Natural killer cell treated with Interleukin-12 subunit alpha and Interleukin-12 subunit beta and Interleukin-15 and Interleukin-18, amount 100 ng/mL, for 72 hours (primary cell): ENCODE measurements around the gene UBXN2A. TPM values are rescaled to one million over a fixed set of nuclear protein-coding genes. Genes with fewer than 3 reads are reported as not detected.
A peak's percentile ranks its signal among the peaks of the same experiment; 100 is the strongest.
"Not testable (repeated sequence)": the region's sequence is repeated elsewhere in the genome, so short reads cannot be mapped to it uniquely, and the experiment has no call there.

Source experiments
- ATAC-seq, 2 donors: fragments of 150-1000 bp; cut with Tn5 transposase in 1 of 2; sonication (Bioruptor Pico), chemical (Tn5 transposase) in 1 of 2; 2 replicates each; pipeline ENCODE4 v1.10.0; 2021
- DNase-seq: peaks from one replicate; pipeline ENCODE4 v3.0.0; 2022; ENCODE audit warnings: low spot score
- H3K27ac Mint-ChIP-seq, 2 donors: 1 replicate in 1 of 2; 2 replicates in 1 of 2; pipeline ENCODE4 v1.8.0; 2022; ENCODE audit warnings: mixed read lengths in 2 of 2, mild to moderate bottlenecking in 1 of 2, moderate library complexity in 1 of 2
- H3K27me3 Mint-ChIP-seq, 2 donors: 1 replicate in 1 of 2; 2 replicates in 1 of 2; pipeline ENCODE4 v1.8.0; 2022; ENCODE audit warnings: mixed read lengths in 2 of 2
- H3K36me3 Mint-ChIP-seq: one replicate; pipeline ENCODE4 v1.8.0; 2022; ENCODE audit warnings: mixed read lengths
- H3K4me1 Mint-ChIP-seq, 2 donors: 1 replicate in 1 of 2; 2 replicates in 1 of 2; pipeline ENCODE4 v1.8.0; 2022; ENCODE audit warnings: low read depth in 2 of 2, mixed read lengths in 2 of 2, mild to moderate bottlenecking in 1 of 2
- H3K4me3 Mint-ChIP-seq: one replicate; pipeline ENCODE4 v1.8.0; 2022; ENCODE audit warnings: mixed read lengths
- H3K9me3 Mint-ChIP-seq: 2 replicates; pipeline ENCODE4 v1.8.0; 2022; ENCODE audit warnings: mixed read lengths
- total RNA-seq, 2 donors: library from RNA; stranded (reverse); gene quantifications; one replicate each; pipeline ENCODE4 v1.2.3, GENCODE V29; 2022

The UBXN2A gene
- total RNA-seq, 2 donors from 2014 or later: 11.2 to 14.1 TPM

- no peak overlapping the region for H3K27ac Mint-ChIP-seq
- peaks cover 0 to 4% of the 10 kb centered on the region in 2 donors for H3K4me1 Mint-ChIP-seq
- H3K4me3 Mint-ChIP-seq: no peak overlapping the region
- ATAC-seq (no peak), DNase-seq (no peak)
- H3K9me3 Mint-ChIP-seq: no peaks in the 10 kb centered on the region
- H3K27me3 Mint-ChIP-seq: no peaks in the 10 kb centered on the region
- no peaks in the 10 kb centered on the region for H3K36me3 Mint-ChIP-seq
Observed at GRCh38 chr2:24022975-24023575, 82.8 kb downstream of the UBXN2A start.

GRCh38 chr2:24024018-24024417, 83.8 kb downstream of the UBXN2A start:
- no peak overlapping the region for H3K27ac Mint-ChIP-seq
- no peaks in the 10 kb centered on the region for H3K27me3 Mint-ChIP-seq
- DNase-seq: no peak
- no peaks in the 10 kb centered on the region for H3K9me3 Mint-ChIP-seq
- ATAC-seq: no peak
- peaks cover 0 to 4% of the 10 kb centered on the region in 2 donors for H3K4me1 Mint-ChIP-seq
- H3K4me3 Mint-ChIP-seq: no peak overlapping the region
- H3K36me3 Mint-ChIP-seq: no peaks in the 10 kb centered on the region

GRCh38 chr2:24024996-24025663, 84.9 kb downstream of the UBXN2A start:
- Mint-ChIP-seq H3K4me3 (no peak overlapping the region), H3K36me3 (peaks cover 7% of the 10 kb centered on the region), H3K4me1 (peaks cover 0 to 4% of the 10 kb centered on the region in 2 donors), H3K27me3 (no peaks in the 10 kb centered on the region), H3K27ac (no peak overlapping the region), H3K9me3 (no peaks in the 10 kb centered on the region)
- ATAC-seq: no peak
- no peak for DNase-seq

- Mint-ChIP-seq H3K4me3 (no peak overlapping the region), H3K36me3 (peaks cover 12% of the 10 kb centered on the region), H3K9me3 (no peaks in the 10 kb centered on the region), H3K4me1 (peaks cover 0 to 4% of the 10 kb centered on the region in 2 donors), H3K27me3 (no peaks in the 10 kb centered on the region), H3K27ac (no peak overlapping the region)
- ATAC-seq: no peak
- DNase-seq: no peak
Observed at GRCh38 chr2:24026233-24026632, 86.0 kb downstream of the UBXN2A start.

- Mint-ChIP-seq H3K27me3 (no peaks in the 10 kb centered on the region), H3K4me1 (peaks cover 3 to 5% of the 10 kb centered on the region in 2 donors), H3K36me3 (no peaks in the 10 kb centered on the region), H3K4me3 (no peak overlapping the region), H3K27ac (no peak overlapping the region), H3K9me3 (no peaks in the 10 kb centered on the region)
- no peak for ATAC-seq
- no peak for DNase-seq
Observed at GRCh38 chr2:24038786-24039499, 98.7 kb downstream of the UBXN2A start.

GRCh38 chr2:24040511-24040910, 100.2 kb downstream of the UBXN2A start:
- no peaks in the 10 kb centered on the region for H3K27me3 Mint-ChIP-seq
- no peak overlapping the region for H3K27ac Mint-ChIP-seq
- peaks cover 7% of the 10 kb centered on the region in 2 donors for H3K4me1 Mint-ChIP-seq
- DNase-seq (no peak), ATAC-seq (no peak)
- H3K36me3 Mint-ChIP-seq: no peaks in the 10 kb centered on the region
- no peaks in the 10 kb centered on the region for H3K9me3 Mint-ChIP-seq
- no peak overlapping the region for H3K4me3 Mint-ChIP-seq

GRCh38 chr2:24043133-24043532, 102.9 kb downstream of the UBXN2A start:
- not testable (repeated sequence) for H3K27me3 Mint-ChIP-seq

GRCh38 chr2:24045511-24046508, 105.5 kb downstream of the UBXN2A start:
- Mint-ChIP-seq H3K4me1 (peaks cover 22 to 28% of the 10 kb centered on the region in 2 donors), H3K27me3 (peaks cover 0 to 3% of the 10 kb centered on the region in 2 donors), H3K36me3 (no peaks in the 10 kb centered on the region), H3K4me3 (peak overlapping the region; percentile 90), H3K27ac (peak overlapping the region in 1 of 2 donors; percentile 31), H3K9me3 (no peaks in the 10 kb centered on the region)
- no peak for ATAC-seq
- no peak for DNase-seq

More at GRCh38 chr2:24043133-24043532, 102.9 kb downstream of the UBXN2A start:
- not testable (repeated sequence) for H3K4me3 Mint-ChIP-seq, ATAC-seq, H3K27ac Mint-ChIP-seq, H3K36me3 Mint-ChIP-seq, DNase-seq, H3K9me3 Mint-ChIP-seq
- peaks cover 19 to 22% of the 10 kb centered on the region in 2 donors for H3K4me1 Mint-ChIP-seq

GRCh38 chr2:24046599-24046929, 106.3 kb downstream of the UBXN2A start:
- ATAC-seq: no peak
- no peak for DNase-seq
- Mint-ChIP-seq H3K27ac (peak overlapping the region; percentile 70 to 90), H3K4me3 (peak overlapping the region; percentile 90), H3K4me1 (peaks cover 22 to 28% of the 10 kb centered on the region in 2 donors), H3K36me3 (no peaks in the 10 kb centered on the region), H3K27me3 (peaks cover 0 to 3% of the 10 kb centered on the region in 2 donors), H3K9me3 (no peaks in the 10 kb centered on the region)

GRCh38 chr2:24046930-24047702, 106.9 kb downstream of the UBXN2A start, which contains the start of gene WDCP:
Gene WDCP (minus strand): TSS chr2:24047391. CDS start chr2:24039494, 7,897 bp downstream.
- peak within 1 kb of the TSS; percentile 90 for H3K4me3 Mint-ChIP-seq
- peaks cover 22 to 28% of the 10 kb centered on the region in 2 donors for H3K4me1 Mint-ChIP-seq
- H3K36me3 Mint-ChIP-seq: no peaks in the 10 kb centered on the region
- no peaks in the 10 kb centered on the region for H3K9me3 Mint-ChIP-seq
- peaks cover 0 to 3% of the 10 kb centered on the region in 2 donors for H3K27me3 Mint-ChIP-seq
- peak within 1 kb of the TSS; percentile 70 to 90 for H3K27ac Mint-ChIP-seq
- ATAC-seq (peak; percentile 100), DNase-seq (peak; percentile 98)

GRCh38 chr2:24047703-24048033, 107.4 kb downstream of the UBXN2A start:
- ATAC-seq: no peak
- H3K27me3 Mint-ChIP-seq: peaks cover 0 to 3% of the 10 kb centered on the region in 2 donors

GRCh38 chr2:24048769-24049484, 108.7 kb downstream of the UBXN2A start:
- Mint-ChIP-seq H3K4me3 (no peak overlapping the region), H3K27ac (no peak overlapping the region), H3K4me1 (peaks cover 22 to 28% of the 10 kb centered on the region in 2 donors)

More at GRCh38 chr2:24047703-24048033, 107.4 kb downstream of the UBXN2A start:
- Mint-ChIP-seq H3K27ac (peak overlapping the region; percentile 70 to 90), H3K36me3 (no peaks in the 10 kb centered on the region), H3K9me3 (no peaks in the 10 kb centered on the region), H3K4me1 (peaks cover 22 to 28% of the 10 kb centered on the region in 2 donors), H3K4me3 (peak overlapping the region; percentile 90)
- DNase-seq: no peak

More at GRCh38 chr2:24048769-24049484, 108.7 kb downstream of the UBXN2A start:
- peaks cover 0 to 3% of the 10 kb centered on the region in 2 donors for H3K27me3 Mint-ChIP-seq
- H3K9me3 Mint-ChIP-seq: no peaks in the 10 kb centered on the region
- no peak for ATAC-seq
- no peak for DNase-seq
- H3K36me3 Mint-ChIP-seq: no peaks in the 10 kb centered on the region
